ENCODE data around the gene TIGD1. TPM values are rescaled to one million over a fixed set of nuclear protein-coding genes. Genes with fewer than 3 reads are reported as not detected.

Gene TIGD1
- total and polyA plus RNA-seq, 2 of the 13 experiments (the other 11 are each of a cell fraction or from before 2014, with no cell fraction given): 3.5 to 9.5 TPM

DNA sequence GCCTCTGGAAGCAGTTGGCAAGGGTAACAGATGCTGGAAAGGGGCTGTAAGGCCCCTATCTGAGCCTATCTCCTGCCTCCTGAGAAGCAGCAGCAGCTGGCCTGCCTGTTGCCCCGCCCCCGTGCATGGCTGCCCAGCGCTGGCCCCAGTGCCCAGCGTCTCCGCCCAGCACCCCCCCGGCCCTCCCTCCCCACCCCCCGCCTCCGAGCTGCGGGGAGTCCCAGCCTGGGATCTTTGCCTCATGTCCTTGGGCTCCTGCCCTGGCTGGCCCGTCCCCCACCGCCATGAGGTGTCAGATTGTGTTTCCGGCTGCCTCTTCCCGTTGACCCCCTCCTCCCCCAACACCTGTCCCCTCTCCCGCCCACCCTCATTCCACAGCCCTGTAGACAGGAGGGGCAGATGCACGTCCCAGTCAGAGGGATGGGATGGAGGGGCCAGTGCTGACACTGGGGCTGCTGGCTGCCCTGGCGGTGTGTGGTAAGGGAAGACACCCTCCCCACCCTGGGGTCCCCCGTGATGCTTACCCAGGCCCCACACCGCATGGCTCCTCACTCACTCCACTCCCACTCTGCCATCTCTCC lies 24.5 kb downstream of the TIGD1 start, which contains the start of gene CHRND (continued):
- TF ChIP-seq NR2F6 (IDR thresholded peaks at IDR 0.05) (no peak), NR2F6 (CRISPR knock-in tag; IDR thresholded peaks at IDR 0.05) (peak; percentile 19; the same call in 1 of the 2 replicates), HOXA3 (CRISPR knock-in tag; IDR thresholded peaks at IDR 0.05) (no peak), ZFY (CRISPR knock-in tag; IDR thresholded peaks at IDR 0.05) (no peak), ZZZ3 (CRISPR knock-in tag; IDR thresholded peaks at IDR 0.05; ENCODE audit: borderline replicate concordance) (no peak), MTF2 (CRISPR knock-in tag; IDR thresholded peaks at IDR 0.05; ENCODE audit: borderline replicate concordance) (no peak), PTBP1 (IDR thresholded peaks at IDR 0.05; ENCODE audit: low read depth, low read length, poor library complexity, severe bottlenecking) (no peak), SP140L (CRISPR knock-in tag; IDR thresholded peaks at IDR 0.05; ENCODE audit: borderline replicate concordance) (no peak), ZNF205 (CRISPR knock-in tag; IDR thresholded peaks at IDR 0.05) (no peak), ZNF670 (CRISPR knock-in tag; IDR thresholded peaks at IDR 0.05; ENCODE audit: borderline replicate concordance) (0 out of 2 replicates have a peak, but pooled peaks have one; percentile 46), EEA1 (CRISPR knock-in tag; IDR thresholded peaks at IDR 0.05; ENCODE audit: borderline replicate concordance) (no peak), ZNF766 (CRISPR knock-in tag; IDR thresholded peaks at IDR 0.05; ENCODE audit: borderline replicate concordance) (no peak), ZNF598 (CRISPR knock-in tag; IDR thresholded peaks at IDR 0.05; ENCODE audit: borderline replicate concordance) (no peak), SMAD1 (CRISPR knock-in tag; IDR thresholded peaks at IDR 0.05; ENCODE audit: borderline replicate concordance, low read depth) (no peak)
- TF ChIP-seq, protein P1, sequence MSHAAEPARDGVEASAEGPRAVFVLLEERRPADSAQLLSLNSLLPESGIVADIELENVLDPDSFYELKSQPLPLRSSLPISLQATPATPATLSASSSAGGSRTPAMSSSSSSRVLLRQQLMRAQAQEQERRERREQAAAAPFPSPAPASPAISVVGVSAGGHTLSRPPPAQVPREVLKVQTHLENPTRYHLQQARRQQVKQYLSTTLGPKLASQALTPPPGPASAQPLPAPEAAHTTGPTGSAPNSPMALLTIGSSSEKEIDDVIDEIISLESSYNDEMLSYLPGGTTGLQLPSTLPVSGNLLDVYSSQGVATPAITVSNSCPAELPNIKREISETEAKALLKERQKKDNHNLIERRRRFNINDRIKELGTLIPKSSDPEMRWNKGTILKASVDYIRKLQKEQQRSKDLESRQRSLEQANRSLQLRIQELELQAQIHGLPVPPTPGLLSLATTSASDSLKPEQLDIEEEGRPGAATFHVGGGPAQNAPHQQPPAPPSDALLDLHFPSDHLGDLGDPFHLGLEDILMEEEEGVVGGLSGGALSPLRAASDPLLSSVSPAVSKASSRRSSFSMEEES (CRISPR knock-in tag; IDR thresholded peaks at IDR 0.05): no peak
- TF ChIP-seq, protein P2, sequence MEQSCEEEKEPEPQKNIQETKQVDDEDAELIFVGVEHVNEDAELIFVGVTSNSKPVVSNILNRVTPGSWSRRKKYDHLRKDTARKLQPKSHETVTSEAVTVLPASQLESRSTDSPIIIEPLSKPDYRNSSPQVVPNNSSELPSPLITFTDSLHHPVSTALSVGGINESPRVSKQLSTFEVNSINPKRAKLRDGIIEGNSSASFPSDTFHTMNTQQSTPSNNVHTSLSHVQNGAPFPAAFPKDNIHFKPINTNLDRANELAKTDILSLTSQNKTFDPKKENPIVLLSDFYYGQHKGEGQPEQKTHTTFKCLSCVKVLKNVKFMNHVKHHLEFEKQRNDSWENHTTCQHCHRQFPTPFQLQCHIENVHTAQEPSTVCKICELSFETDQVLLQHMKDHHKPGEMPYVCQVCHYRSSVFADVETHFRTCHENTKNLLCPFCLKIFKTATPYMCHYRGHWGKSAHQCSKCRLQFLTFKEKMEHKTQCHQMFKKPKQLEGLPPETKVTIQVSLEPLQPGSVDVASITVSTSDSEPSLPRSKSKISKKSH (CRISPR knock-in tag; IDR thresholded peaks at IDR 0.05; ENCODE audit: borderline replicate concordance): no peak
- TF ChIP-seq, protein P3, sequence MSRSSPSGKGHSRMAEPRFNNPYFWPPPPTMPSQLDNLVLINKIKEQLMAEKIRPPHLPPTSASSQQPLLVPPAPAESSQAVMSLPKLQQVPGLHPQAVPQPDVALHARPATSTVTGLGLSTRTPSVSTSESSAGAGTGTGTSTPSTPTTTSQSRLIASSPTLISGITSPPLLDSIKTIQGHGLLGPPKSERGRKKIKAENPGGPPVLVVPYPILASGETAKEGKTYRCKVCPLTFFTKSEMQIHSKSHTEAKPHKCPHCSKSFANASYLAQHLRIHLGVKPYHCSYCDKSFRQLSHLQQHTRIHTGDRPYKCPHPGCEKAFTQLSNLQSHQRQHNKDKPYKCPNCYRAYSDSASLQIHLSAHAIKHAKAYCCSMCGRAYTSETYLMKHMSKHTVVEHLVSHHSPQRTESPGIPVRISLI (CRISPR knock-in tag; IDR thresholded peaks at IDR 0.05; ENCODE audit: borderline replicate concordance): no peak
- TF ChIP-seq, protein P4, sequence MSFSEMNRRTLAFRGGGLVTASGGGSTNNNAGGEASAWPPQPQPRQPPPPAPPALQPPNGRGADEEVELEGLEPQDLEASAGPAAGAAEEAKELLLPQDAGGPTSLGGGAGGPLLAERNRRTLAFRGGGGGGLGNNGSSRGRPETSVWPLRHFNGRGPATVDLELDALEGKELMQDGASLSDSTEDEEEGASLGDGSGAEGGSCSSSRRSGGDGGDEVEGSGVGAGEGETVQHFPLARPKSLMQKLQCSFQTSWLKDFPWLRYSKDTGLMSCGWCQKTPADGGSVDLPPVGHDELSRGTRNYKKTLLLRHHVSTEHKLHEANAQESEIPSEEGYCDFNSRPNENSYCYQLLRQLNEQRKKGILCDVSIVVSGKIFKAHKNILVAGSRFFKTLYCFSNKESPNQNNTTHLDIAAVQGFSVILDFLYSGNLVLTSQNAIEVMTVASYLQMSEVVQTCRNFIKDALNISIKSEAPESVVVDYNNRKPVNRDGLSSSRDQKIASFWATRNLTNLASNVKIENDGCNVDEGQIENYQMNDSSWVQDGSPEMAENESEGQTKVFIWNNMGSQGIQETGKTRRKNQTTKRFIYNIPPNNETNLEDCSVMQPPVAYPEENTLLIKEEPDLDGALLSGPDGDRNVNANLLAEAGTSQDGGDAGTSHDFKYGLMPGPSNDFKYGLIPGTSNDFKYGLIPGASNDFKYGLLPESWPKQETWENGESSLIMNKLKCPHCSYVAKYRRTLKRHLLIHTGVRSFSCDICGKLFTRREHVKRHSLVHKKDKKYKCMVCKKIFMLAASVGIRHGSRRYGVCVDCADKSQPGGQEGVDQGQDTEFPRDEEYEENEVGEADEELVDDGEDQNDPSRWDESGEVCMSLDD (CRISPR knock-in tag; IDR thresholded peaks at IDR 0.05; ENCODE audit: borderline replicate concordance): no peak
- TF ChIP-seq, protein P5, sequence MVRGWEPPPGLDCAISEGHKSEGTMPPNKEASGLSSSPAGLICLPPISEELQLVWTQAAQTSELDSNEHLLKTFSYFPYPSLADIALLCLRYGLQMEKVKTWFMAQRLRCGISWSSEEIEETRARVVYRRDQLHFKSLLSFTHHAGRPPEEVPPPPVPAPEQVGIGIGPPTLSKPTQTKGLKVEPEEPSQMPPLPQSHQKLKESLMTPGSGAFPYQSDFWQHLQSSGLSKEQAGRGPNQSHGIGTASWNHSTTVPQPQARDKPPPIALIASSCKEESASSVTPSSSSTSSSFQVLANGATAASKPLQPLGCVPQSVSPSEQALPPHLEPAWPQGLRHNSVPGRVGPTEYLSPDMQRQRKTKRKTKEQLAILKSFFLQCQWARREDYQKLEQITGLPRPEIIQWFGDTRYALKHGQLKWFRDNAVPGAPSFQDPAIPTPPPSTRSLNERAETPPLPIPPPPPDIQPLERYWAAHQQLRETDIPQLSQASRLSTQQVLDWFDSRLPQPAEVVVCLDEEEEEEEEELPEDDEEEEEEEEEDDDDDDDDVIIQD (CRISPR knock-in tag; IDR thresholded peaks at IDR 0.05; ENCODE audit: low read depth): no peak
